SK-N-SH (cell line): Measurements from ENCODE around the gene SLC17A7. TPM values are rescaled to one million over a fixed set of nuclear protein-coding genes. Genes with fewer than 3 reads are reported as not detected.

Experiments used
- CTCF ChIA-PET: fragments of 300-600, 350-600 bp; formaldehyde crosslinking; extraction: SDS; loops from one replicate; lab custom pipeline; 2021; lab: Yijun Ruan, JAX
- POLR2A ChIA-PET: fragments of 350-600 bp; sonication (Branson Sonifier 250); formaldehyde crosslinking; extraction: SDS; loops from one replicate; lab custom pipeline; 2020; ENCODE audit warnings: antibody characterized with exemption, inconsistent platforms; lab: Yijun Ruan, JAX
- DNase-seq: peaks from one replicate; pipeline ENCODE4 v3.0.0; 2012
- H2AFZ ChIP-seq: fragments of 200-600 bp; sonication (generic); 2 replicates; pipeline ENCODE4 v1.8.1; 2016; ENCODE audit warnings: antibody characterized with exemption, mild to moderate bottlenecking, low read depth
- H3F3A ChIP-seq: fragments of 200-600 bp; sonication (generic); replicated peaks from 2 replicates; pipeline ENCODE3; 2016; ENCODE audit warnings: antibody characterized with exemption, mild to moderate bottlenecking; ENCODE audit not compliant: insufficient read depth
- H3K27ac ChIP-seq, 2 experiments: fragments of 200-500 bp in 1 of 2; fragments of 200-600 bp in 1 of 2; sonication (Bioruptor generic) in 1 of 2; sonication (generic), shearing (Covaris generic) in 1 of 2; 2 replicates each; pipeline versions ENCODE4 v1.5.1 to v1.6.1; 2014 to 2016; ENCODE audit warnings: low read depth in 2 of 2, inconsistent platforms in 1 of 2, low read length in 1 of 2, mild to moderate bottlenecking in 1 of 2, mixed read lengths in 1 of 2
- H3K27me3 ChIP-seq: fragments of 200-600 bp; sonication (generic), shearing (Covaris generic); 2 replicates; pipeline ENCODE4 v1.6.1; 2016; ENCODE audit warnings: mixed run types; ENCODE audit not compliant: insufficient read depth
- H3K36me3 ChIP-seq, 2 experiments: fragments of 200-500 bp in 1 of 2; fragments of 200-600 bp in 1 of 2; sonication (Bioruptor generic) in 1 of 2; sonication (generic) in 1 of 2; replicated peaks in 1 of 2; 2 replicates each; pipeline versions ENCODE3 to v1.5.1; 2014 to 2016; ENCODE audit warnings: low read length in 1 of 2, mild to moderate bottlenecking in 1 of 2; ENCODE audit not compliant: insufficient read depth in 2 of 2, control insufficient read depth in 1 of 2
- H3K4me1 ChIP-seq, 2 experiments: fragments of 200-500 bp in 1 of 2; fragments of 200-600 bp in 1 of 2; sonication (Bioruptor generic) in 1 of 2; sonication (generic), shearing (Covaris generic) in 1 of 2; 2 replicates each; pipeline versions ENCODE4 v1.5.1 to v1.6.1; 2014 to 2016; ENCODE audit warnings: low read depth in 1 of 2, low read length in 1 of 2, mixed run types in 1 of 2; ENCODE audit not compliant: insufficient read depth in 2 of 2, control insufficient read depth in 1 of 2
- H3K4me2 ChIP-seq: fragments of 200-600 bp; sonication (generic), shearing (Covaris generic); 2 replicates; pipeline ENCODE4 v1.6.1; 2017; ENCODE audit warnings: mixed run types
- H3K4me3 ChIP-seq, 2 experiments: fragments of 200-500 bp in 1 of 2; fragments of 200-600 bp in 1 of 2; sonication (Bioruptor generic) in 1 of 2; sonication (generic), shearing (Covaris generic) in 1 of 2; 2 replicates each; pipeline versions ENCODE4 v1.5.1 to v1.8.1; 2014 to 2016; ENCODE audit warnings: low read depth in 2 of 2, inconsistent platforms in 1 of 2, low read length in 1 of 2, mild to moderate bottlenecking in 1 of 2, mixed read lengths in 1 of 2, moderate library complexity in 1 of 2
- H3K79me2 ChIP-seq: fragments of 200-600 bp; sonication (generic); 2 replicates; pipeline ENCODE4 v1.8.1; 2017; ENCODE audit warnings: mild to moderate bottlenecking; ENCODE audit not compliant: insufficient read depth
- H3K9ac ChIP-seq: fragments of 200-600 bp; sonication (generic); 2 replicates; pipeline ENCODE4 v1.6.1; 2017; ENCODE audit warnings: mixed run types
- H3K9me2 ChIP-seq: fragments of 200-600 bp; sonication (generic); 2 replicates; pipeline ENCODE4 v1.6.1; 2017; ENCODE audit warnings: mixed run types
- H3K9me3 ChIP-seq: fragments of 200-600 bp; sonication (generic); 2 replicates; pipeline ENCODE4 v1.6.1; 2017; ENCODE audit warnings: mixed run types, mild to moderate bottlenecking, moderate library complexity
- H4K20me1 ChIP-seq: fragments of 200-600 bp; sonication (generic); 2 replicates; pipeline ENCODE4 v1.6.1; 2017; ENCODE audit warnings: mild to moderate bottlenecking, mixed run types; ENCODE audit not compliant: insufficient read depth
- EZH2phosphoT487 ChIP-seq: fragments of 200-600 bp; sonication (generic); IDR thresholded peaks from 2 replicates; pipeline ENCODE4 v1.6.1; 2017; ENCODE audit warnings: low read depth, mixed run types, mild to moderate bottlenecking, antibody characterized with exemption, moderate library complexity, borderline replicate concordance
- NFIC ChIP-seq: IDR thresholded peaks from 2 replicates; pipeline ENCODE4 v1.4.0; 2012; ENCODE audit warnings: borderline replicate concordance
- NRF1 ChIP-seq: IDR thresholded peaks from 2 replicates; pipeline ENCODE4 v1.6.1; 2012; ENCODE audit warnings: low read depth, mild to moderate bottlenecking, low read length
- POLR2AphosphoS5 ChIP-seq: IDR thresholded peaks from 2 replicates; pipeline ENCODE4 v1.6.1; 2012; ENCODE audit warnings: low read depth, low read length
- RCOR1 ChIP-seq: fragments of 150-350 bp; IDR thresholded peaks from 2 replicates; pipeline ENCODE4 v1.6.1; 2017; ENCODE audit warnings: antibody characterized with exemption, low read length
- WGBS: methylation state at CpG from one replicate; pipeline ENCODE4 v1.1.6; 2017; ENCODE audit warnings: low lambda C conversion rate; 5-methylcytosine and 5-hydroxymethylcytosine counted together
- polyA plus RNA-seq, 3 experiments: library from polyadenylated mRNA; depleted of rRNA; stranded (reverse); fragments of >200 nt; gene quantifications; 2 replicates each; pipeline ENCODE4 v1.2.3, GENCODE V29; 2012
- TF ChIP-seq, protein P1 (sequence below): IDR thresholded peaks from 2 replicates; pipeline ENCODE4; 2012
- TF ChIP-seq, protein P2 (sequence below): fragments of 200-600 bp; sonication (generic); IDR thresholded peaks from 2 replicates; pipeline ENCODE4 v1.6.1; 2017; ENCODE audit warnings: antibody characterized with exemption, mild to moderate bottlenecking, moderate library complexity
- TF ChIP-seq, protein P3 (sequence below): IDR thresholded peaks from 2 replicates; pipeline ENCODE4 v1.4.0; 2012; ENCODE audit warnings: low read depth, borderline replicate concordance
- TF ChIP-seq, protein P4 (sequence below): fragments of 150-350 bp; IDR thresholded peaks from 2 replicates; pipeline ENCODE4 v1.6.1; 2017; ENCODE audit warnings: antibody characterized with exemption, low read length, low read depth, borderline replicate concordance

Gene SLC17A7
- polyA plus RNA-seq, 1 of the 3 experiments (the other 2 are of a cell fraction) = 0.59 TPM

DNA sequence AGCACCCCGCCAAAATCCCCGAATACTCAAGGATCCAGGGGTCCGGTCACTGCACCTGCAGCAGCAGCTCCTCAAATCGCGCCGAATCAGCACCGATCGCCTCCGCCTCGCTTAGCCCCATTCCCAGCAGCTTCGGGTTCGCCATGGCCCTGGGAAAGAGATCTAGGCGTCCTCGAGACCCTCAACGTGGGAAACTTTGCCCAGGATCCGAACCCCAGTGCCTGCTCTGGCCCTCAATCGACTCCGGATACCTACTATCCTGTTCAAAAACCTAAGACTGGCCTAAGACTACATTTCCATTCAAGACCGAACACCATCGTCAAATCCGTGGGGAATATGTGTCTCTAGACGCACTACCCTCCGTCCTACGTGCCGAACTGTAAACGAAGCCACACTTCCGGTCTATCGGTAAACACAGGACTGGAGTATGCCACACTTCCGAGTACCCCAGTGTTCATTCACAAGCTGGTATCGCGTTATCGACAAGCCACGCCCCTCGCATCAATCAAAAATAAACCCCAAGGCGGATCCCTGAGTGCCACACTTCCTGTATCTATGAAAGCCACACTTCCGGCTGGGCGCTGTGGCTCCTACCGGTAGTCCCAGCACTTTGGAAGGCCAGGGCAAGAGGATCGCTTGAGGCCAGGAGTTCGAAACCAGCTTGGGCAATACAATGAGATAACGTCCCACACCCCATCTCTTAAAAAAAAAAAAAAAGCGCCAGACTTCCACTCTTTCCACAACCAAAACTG is 10.3 kb upstream of the SLC17A7 start, which contains the start of gene PIH1D1 (continued):
- TF ChIP-seq, protein P1, sequence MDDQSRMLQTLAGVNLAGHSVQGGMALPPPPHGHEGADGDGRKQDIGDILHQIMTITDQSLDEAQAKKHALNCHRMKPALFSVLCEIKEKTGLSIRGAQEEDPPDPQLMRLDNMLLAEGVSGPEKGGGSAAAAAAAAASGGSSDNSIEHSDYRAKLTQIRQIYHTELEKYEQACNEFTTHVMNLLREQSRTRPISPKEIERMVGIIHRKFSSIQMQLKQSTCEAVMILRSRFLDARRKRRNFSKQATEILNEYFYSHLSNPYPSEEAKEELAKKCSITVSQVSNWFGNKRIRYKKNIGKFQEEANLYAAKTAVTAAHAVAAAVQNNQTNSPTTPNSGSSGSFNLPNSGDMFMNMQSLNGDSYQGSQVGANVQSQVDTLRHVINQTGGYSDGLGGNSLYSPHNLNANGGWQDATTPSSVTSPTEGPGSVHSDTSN = peak; percentile 93

DNA sequence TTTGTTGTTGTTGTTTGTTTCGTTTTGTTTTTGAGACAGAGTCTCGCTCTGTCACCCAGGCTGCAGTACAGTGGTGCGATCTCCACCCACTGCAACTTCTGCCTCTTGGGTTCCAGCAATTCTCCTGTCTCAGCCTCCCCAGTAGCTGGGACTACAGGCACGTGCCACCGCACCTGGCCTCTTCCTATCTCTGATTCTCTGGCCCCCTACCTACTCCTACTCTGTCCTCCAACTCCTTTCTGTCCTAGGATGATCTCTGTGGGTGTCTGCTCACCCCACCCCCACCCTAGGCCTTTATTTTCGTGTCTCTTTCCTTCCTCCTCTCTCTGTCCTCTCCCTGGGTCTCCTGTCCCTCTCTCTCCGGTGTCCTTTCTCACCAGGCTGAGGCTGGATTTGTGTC is 9.1 kb upstream of the SLC17A7 start:
- Histone ChIP-seq H3K4me1 (peaks cover 0 to 16% of the 10 kb centered on the region in 2 experiments; a peak in 2 of 4 replicates), H3K36me3 (peaks cover 12 to 13% of the 10 kb centered on the region in 2 experiments), H4K20me1 (no peaks in the 10 kb centered on the region; the same call in 1 of the 2 replicates), H3K4me3 (peak overlapping the region; percentile 80 to 88), H2AFZ (0 out of 2 replicates have a peak overlapping the region, but pooled peaks have one; percentile 75), H3K9me3 (no peaks in the 10 kb centered on the region), H3K27me3 (no peaks in the 10 kb centered on the region), H3K9ac (peak overlapping the region; percentile 88), H3K79me2 (peaks cover 44% of the 10 kb centered on the region), H3F3A (peaks cover 25% of the 10 kb centered on the region), H3K9me2 (no peaks in the 10 kb centered on the region), H3K4me2 (peak overlapping the region; percentile 96), H3K27ac (no peak overlapping the region; a peak in 1 of 4 replicates)
- ChIA-PET POLR2A (interaction anchor here (1.6 kb wide), 1 partner anchor 8 kb away, joined by 4 read pairs; no protein-coding TSS in a partner anchor), CTCF (interaction anchor here (0.6 to 1.7 kb wide), 5 partner anchors 8 to 120 kb away, joined by 3 to 6 read pairs (median 3); no protein-coding TSS in a partner anchor)
- 85% methylated on average over 7 of the region's 7 CpGs for WGBS
- DNase-seq = no peak
- TF ChIP-seq, protein P2, sequence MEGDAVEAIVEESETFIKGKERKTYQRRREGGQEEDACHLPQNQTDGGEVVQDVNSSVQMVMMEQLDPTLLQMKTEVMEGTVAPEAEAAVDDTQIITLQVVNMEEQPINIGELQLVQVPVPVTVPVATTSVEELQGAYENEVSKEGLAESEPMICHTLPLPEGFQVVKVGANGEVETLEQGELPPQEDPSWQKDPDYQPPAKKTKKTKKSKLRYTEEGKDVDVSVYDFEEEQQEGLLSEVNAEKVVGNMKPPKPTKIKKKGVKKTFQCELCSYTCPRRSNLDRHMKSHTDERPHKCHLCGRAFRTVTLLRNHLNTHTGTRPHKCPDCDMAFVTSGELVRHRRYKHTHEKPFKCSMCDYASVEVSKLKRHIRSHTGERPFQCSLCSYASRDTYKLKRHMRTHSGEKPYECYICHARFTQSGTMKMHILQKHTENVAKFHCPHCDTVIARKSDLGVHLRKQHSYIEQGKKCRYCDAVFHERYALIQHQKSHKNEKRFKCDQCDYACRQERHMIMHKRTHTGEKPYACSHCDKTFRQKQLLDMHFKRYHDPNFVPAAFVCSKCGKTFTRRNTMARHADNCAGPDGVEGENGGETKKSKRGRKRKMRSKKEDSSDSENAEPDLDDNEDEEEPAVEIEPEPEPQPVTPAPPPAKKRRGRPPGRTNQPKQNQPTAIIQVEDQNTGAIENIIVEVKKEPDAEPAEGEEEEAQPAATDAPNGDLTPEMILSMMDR = no peak
- no peak for TF ChIP-seq NFIC
- TF ChIP-seq, protein P3, sequence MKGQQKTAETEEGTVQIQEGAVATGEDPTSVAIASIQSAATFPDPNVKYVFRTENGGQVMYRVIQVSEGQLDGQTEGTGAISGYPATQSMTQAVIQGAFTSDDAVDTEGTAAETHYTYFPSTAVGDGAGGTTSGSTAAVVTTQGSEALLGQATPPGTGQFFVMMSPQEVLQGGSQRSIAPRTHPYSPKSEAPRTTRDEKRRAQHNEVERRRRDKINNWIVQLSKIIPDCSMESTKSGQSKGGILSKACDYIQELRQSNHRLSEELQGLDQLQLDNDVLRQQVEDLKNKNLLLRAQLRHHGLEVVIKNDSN = no peak
- TF ChIP-seq, protein P4, sequence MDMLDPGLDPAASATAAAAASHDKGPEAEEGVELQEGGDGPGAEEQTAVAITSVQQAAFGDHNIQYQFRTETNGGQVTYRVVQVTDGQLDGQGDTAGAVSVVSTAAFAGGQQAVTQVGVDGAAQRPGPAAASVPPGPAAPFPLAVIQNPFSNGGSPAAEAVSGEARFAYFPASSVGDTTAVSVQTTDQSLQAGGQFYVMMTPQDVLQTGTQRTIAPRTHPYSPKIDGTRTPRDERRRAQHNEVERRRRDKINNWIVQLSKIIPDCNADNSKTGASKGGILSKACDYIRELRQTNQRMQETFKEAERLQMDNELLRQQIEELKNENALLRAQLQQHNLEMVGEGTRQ = no peak
- no peak for TF ChIP-seq RCOR1
- TF ChIP-seq NRF1 = no peak
- no peak for TF ChIP-seq EZH2phosphoT487
- no peak for TF ChIP-seq POLR2AphosphoS5
